VCaP (cell line): ENCODE results near the gene BNIP5.
A peak's percentile ranks its signal among the peaks of the same experiment; 100 is the strongest.

Experiments used
- H3K27ac ChIP-seq: fragments of 450-650 bp; 2 replicates; pipeline ENCODE4 v1.5.1; 2017
- TF ChIP-seq, protein P1 (sequence below): fragments of 450-650 bp; conservative IDR thresholded peaks from 2 replicates; pipeline ENCODE4 v1.5.1; 2017; ENCODE audit warnings: mild to moderate bottlenecking, moderate library complexity

Gene BNIP5

DNA sequence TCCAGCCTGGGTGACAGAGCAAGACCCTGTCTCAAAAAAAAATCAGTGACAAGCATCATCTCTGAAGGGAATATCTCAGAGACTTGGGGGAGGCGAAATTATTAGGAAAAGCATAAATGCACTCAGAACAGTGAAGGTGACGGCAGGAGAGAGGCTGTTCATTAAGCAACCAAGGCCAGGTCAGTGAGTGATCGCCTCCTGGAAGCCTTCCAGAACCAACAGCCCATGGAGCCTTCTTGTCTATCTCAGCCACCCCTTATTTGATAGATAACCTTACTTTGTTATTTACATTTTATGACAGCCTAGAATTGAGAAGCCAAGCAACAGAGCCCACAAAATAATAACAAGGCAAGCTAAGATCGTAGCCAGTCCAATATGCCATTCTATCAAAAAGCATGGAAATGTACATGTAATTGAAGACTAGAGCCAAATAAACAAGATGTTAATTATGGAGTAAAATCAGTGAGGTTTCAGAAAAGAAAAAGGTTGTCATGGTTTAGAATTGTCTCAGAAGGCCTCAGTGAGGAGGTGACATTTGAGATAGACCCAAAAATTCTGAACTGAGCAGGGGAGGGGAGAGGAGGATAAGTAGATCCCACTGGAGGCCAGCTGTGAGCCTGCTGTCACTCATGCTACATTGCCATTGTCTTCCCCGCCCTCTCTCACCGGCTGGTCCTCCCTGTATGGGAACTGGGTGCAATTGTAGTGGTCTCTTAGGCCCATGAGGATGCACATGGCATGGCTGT, 17.8 kb downstream of the BNIP5 start:
- peak overlapping the region; percentile 52 for H3K27ac ChIP-seq
- TF ChIP-seq, protein P1, sequence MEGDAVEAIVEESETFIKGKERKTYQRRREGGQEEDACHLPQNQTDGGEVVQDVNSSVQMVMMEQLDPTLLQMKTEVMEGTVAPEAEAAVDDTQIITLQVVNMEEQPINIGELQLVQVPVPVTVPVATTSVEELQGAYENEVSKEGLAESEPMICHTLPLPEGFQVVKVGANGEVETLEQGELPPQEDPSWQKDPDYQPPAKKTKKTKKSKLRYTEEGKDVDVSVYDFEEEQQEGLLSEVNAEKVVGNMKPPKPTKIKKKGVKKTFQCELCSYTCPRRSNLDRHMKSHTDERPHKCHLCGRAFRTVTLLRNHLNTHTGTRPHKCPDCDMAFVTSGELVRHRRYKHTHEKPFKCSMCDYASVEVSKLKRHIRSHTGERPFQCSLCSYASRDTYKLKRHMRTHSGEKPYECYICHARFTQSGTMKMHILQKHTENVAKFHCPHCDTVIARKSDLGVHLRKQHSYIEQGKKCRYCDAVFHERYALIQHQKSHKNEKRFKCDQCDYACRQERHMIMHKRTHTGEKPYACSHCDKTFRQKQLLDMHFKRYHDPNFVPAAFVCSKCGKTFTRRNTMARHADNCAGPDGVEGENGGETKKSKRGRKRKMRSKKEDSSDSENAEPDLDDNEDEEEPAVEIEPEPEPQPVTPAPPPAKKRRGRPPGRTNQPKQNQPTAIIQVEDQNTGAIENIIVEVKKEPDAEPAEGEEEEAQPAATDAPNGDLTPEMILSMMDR, result no peak

DNA sequence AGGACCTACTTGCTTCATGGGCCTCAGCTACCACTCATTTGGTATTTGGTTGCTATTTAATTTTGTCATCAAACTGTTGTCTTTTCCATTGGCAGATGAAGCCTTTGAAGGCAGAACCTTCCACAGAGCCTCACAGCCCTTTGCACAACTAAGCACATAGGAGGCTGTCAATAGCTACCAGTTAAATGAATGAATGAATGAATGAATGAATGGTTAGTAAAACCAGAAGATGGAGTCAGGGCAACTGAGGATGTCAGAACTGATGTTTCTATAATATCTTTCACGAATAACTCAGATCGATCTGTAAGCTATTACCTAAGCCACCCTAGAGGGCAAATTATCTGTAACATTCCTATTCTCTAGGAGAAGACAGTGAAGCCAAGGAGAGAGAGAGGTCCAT, 19.1 kb downstream of the BNIP5 start:
- TF ChIP-seq, protein P1, result no peak
- H3K27ac ChIP-seq, result no peak overlapping the region

DNA sequence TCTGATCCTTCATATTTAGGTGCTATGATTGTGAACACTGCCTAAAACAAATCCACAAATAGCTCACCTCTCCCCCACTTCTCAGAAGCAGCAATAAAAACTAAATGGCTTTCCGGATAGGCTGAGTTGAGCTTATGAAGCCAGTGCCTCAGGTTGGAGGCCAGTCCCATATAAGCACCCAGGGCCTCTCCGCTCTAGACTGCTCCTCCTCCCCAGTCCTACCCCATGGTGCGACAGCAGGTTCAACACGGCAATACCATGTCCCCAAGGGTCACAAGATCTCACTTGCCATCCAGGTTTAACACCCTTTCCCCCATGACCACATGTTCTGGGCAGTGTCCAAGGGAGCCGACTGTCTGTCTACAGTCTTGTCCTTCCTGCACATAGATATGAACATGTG, 20.8 kb downstream of the BNIP5 start:
- no peak overlapping the region for H3K27ac ChIP-seq
- TF ChIP-seq, protein P1, result no peak

DNA sequence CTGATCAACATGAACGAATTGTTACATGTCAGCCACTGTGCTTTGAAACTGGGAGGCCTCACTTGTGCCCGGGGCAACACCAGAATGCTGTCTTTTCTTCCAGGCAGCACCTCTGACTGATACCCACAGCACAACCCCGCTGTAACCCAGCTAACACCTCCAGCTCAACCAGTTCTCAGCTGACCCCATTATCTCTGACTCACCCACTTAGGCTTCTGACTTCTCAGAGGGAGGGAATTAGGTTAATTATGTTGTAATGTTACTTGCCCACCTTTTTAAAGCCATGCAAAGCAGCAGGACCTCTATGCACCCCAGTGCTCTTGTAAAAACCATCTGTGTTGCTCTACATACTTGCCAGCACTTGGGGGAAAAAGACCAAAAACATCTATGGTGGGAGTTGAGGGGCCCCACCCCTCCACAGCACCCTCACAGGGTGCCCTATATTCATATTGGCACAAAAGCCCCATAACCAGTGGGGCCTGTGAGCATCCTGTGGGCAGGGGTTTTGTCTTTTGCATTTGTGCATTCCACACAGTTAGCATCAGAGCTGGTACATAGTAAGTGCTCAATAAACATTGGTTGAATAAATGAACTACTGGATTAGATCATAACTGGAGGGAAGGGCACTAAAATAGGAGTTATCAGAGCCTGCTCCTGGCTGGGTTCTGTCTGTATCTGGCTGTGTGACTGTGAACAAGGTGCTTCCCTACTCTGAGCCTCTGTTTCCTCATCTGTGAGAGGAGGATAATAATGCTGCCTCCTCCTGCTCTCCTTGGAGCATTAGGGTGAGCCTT, 22.3 kb downstream of the BNIP5 start:
- H3K27ac ChIP-seq, result no peak overlapping the region

DNA sequence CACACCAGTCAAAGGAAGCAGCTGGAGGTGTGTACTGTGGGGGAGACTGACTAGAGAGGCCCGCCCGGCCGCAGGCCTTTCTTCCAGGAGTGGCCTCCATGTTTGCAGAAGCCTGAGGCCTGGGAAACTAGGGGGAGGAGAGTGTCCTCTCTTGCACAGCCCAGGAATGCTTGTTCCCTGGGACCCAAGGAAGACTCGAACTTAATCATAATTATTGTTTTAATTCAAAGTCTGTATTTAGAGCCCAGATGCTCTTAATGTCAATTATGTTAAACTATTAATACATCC, 23.1 kb downstream of the BNIP5 start:
- H3K27ac ChIP-seq, result no peak overlapping the region
- TF ChIP-seq, protein P1, result no peak

More for the DNA sequence above, 22.3 kb downstream of the BNIP5 start:
- TF ChIP-seq, protein P1, result no peak

DNA sequence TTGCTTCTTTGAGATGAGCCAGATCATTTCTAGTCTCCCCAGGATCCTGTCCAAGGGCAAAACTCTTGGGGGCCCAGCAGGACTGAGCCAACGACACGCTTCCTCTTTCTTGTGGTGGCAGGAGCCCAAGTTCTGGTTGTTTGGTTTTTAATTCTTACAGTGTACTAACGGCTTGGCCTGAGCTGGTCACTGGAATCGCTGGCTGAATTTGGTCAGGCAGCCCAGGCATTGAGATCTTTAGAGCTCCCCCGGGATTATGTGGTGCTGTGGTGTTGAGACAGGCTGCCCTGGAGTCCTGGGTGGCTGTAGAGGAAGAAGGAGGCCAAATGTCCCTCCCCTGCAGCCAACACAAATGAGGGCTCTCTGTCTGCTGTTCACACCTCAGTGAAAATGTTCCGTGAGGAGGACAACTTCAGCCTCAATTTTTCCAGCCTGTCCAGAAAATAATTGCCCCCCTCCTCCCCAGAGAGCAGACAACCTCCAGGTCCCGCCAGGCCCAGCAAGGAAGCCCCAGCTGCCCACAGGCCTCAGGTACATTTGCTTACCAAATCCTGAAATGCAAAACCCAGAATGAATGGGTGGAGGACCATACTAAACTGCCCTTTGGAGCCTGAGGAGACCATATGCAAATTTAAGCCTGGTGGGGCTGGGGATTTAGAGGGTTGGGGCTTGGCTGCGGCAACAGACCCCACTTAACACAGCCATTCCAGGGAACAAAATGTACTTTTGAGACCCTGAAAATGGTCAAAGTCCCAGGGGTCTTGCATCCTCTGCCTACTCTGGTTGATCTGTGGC, 23.6 kb downstream of the BNIP5 start:
- TF ChIP-seq, protein P1, result no peak
- H3K27ac ChIP-seq, result no peak overlapping the region

DNA sequence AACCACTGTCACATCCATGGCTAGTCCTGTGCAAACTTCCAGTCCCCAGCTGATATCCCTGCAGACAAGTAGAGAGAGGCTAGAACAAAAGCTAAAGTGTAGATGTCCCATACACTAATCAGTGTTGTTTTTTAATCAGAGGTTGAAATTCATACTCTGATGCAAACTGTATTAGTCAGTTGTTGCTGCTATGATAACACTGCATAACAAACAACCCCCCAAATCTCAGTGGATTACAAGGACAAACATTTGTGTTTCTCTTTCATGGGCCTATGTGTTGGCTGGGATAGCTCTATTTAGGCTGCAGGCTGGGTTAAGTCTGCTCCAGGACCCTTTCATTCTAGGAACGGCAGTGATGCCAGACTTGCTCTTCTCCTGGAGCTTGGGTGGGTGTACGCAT, 26.8 kb downstream of the BNIP5 start:
- TF ChIP-seq, protein P1, result no peak

More for the DNA sequence above, 26.8 kb downstream of the BNIP5 start:
- H3K27ac ChIP-seq, result no peak overlapping the region
